Muscle layer of colon (tissue), 2 donors: ENCODE data around the gene TP53TG5.

Experiments used
- H3K27ac ChIP-seq: one replicate; pipeline ENCODE4 v1.7.0; 2013; ENCODE audit warnings: low read depth, mild to moderate bottlenecking, low read length, moderate library complexity
- H3K27me3 ChIP-seq, 2 donors: one replicate each; pipeline ENCODE4 v1.7.0; 2013; ENCODE audit warnings: low read length in 2 of 2, mild to moderate bottlenecking in 2 of 2; ENCODE audit not compliant: insufficient read depth in 2 of 2, control insufficient read depth in 1 of 2
- H3K36me3 ChIP-seq: one replicate; pipeline ENCODE4 v1.7.0; 2013; ENCODE audit warnings: mild to moderate bottlenecking, low read length; ENCODE audit not compliant: insufficient read depth
- H3K4me1 ChIP-seq: one replicate; pipeline ENCODE4 v1.7.0; 2013; ENCODE audit warnings: mild to moderate bottlenecking, low read length; ENCODE audit not compliant: insufficient read depth
- H3K4me3 ChIP-seq, 2 donors: one replicate each; pipeline ENCODE4 v1.7.0; 2013; ENCODE audit warnings: low read length in 2 of 2, low read depth in 1 of 2, mild to moderate bottlenecking in 1 of 2, moderate library complexity in 1 of 2
- H3K9ac ChIP-seq: one replicate; pipeline ENCODE4 v1.7.0; 2013; ENCODE audit warnings: low read length
- H3K9me3 ChIP-seq: one replicate; pipeline ENCODE4 v1.7.0; 2013; ENCODE audit warnings: mild to moderate bottlenecking, low read length
- donor health status: abdominal sarcoma.
- donor health status: Adenocarcinoma of cecum.

TP53TG5 gene

GRCh38 chr20:45373353-45374100 is 4.6 kb downstream of the TP53TG5 start:
- H3K27ac ChIP-seq = peak overlapping the region; percentile 94
- peaks cover 11% of the 10 kb centered on the region for H3K4me1 ChIP-seq
- peak overlapping the region; percentile 59 to 83 for H3K4me3 ChIP-seq
- peak overlapping the region; percentile 67 for H3K9ac ChIP-seq
- no peaks in the 10 kb centered on the region for H3K27me3 ChIP-seq
- no peaks in the 10 kb centered on the region for H3K9me3 ChIP-seq
- no peaks in the 10 kb centered on the region for H3K36me3 ChIP-seq

- Histone ChIP-seq H3K27me3 (no peaks in the 10 kb centered on the region), H3K4me1 (peaks cover 11% of the 10 kb centered on the region), H3K9ac (peak overlapping the region; percentile 67), H3K9me3 (no peaks in the 10 kb centered on the region), H3K36me3 (peaks cover 6% of the 10 kb centered on the region), H3K27ac (peak overlapping the region; percentile 94), H3K4me3 (peak overlapping the region; percentile 59 to 83)
Observed at GRCh38 chr20:45372646-45373352, 5.3 kb downstream of the TP53TG5 start.

- H3K27ac ChIP-seq = no peak overlapping the region
Observed at GRCh38 chr20:45372241-45372640, 5.9 kb downstream of the TP53TG5 start.

GRCh38 chr20:45370571-45371160 is 7.5 kb downstream of the TP53TG5 start:
- Histone ChIP-seq H3K9me3 (no peaks in the 10 kb centered on the region), H3K9ac (no peak overlapping the region), H3K27me3 (no peaks in the 10 kb centered on the region), H3K4me3 (no peak overlapping the region), H3K27ac (no peak overlapping the region), H3K4me1 (peaks cover 11% of the 10 kb centered on the region), H3K36me3 (peaks cover 27% of the 10 kb centered on the region)

More at GRCh38 chr20:45372241-45372640, 5.9 kb downstream of the TP53TG5 start:
- H3K4me3 ChIP-seq = no peak overlapping the region
- H3K36me3 ChIP-seq = peaks cover 12% of the 10 kb centered on the region
- no peaks in the 10 kb centered on the region for H3K9me3 ChIP-seq
- no peaks in the 10 kb centered on the region for H3K27me3 ChIP-seq
- H3K9ac ChIP-seq = no peak overlapping the region
- H3K4me1 ChIP-seq = peaks cover 11% of the 10 kb centered on the region

- no peak overlapping the region for H3K27ac ChIP-seq
- H3K36me3 ChIP-seq = peaks cover 28% of the 10 kb centered on the region
- H3K9me3 ChIP-seq = no peaks in the 10 kb centered on the region
- H3K4me1 ChIP-seq = peaks cover 27% of the 10 kb centered on the region
- no peaks in the 10 kb centered on the region for H3K27me3 ChIP-seq
- no peak overlapping the region for H3K9ac ChIP-seq
- no peak overlapping the region for H3K4me3 ChIP-seq
Observed at GRCh38 chr20:45368221-45368980, 9.7 kb downstream of the TP53TG5 start.

- Histone ChIP-seq H3K9ac (no peak overlapping the region), H3K36me3 (peaks cover 28% of the 10 kb centered on the region), H3K27me3 (no peaks in the 10 kb centered on the region), H3K4me3 (no peak overlapping the region), H3K27ac (no peak overlapping the region), H3K4me1 (peaks cover 17% of the 10 kb centered on the region), H3K9me3 (no peaks in the 10 kb centered on the region)
Observed at GRCh38 chr20:45367126-45367525, 11.0 kb downstream of the TP53TG5 start.

- Histone ChIP-seq H3K4me3 (no peak overlapping the region), H3K4me1 (peaks cover 16% of the 10 kb centered on the region), H3K27me3 (no peaks in the 10 kb centered on the region), H3K9ac (no peak overlapping the region), H3K27ac (no peak overlapping the region), H3K36me3 (peaks cover 28% of the 10 kb centered on the region), H3K9me3 (no peaks in the 10 kb centered on the region)
Observed at GRCh38 chr20:45366631-45367030, 11.5 kb downstream of the TP53TG5 start.

- Histone ChIP-seq H3K36me3 (peaks cover 28% of the 10 kb centered on the region), H3K9ac (no peak overlapping the region), H3K9me3 (no peaks in the 10 kb centered on the region), H3K4me3 (no peak overlapping the region), H3K27me3 (no peaks in the 10 kb centered on the region), H3K27ac (no peak overlapping the region), H3K4me1 (peaks cover 16% of the 10 kb centered on the region)
Observed at GRCh38 chr20:45366192-45366591, 11.9 kb downstream of the TP53TG5 start.

GRCh38 chr20:45365444-45365970 is 12.6 kb downstream of the TP53TG5 start:
- Histone ChIP-seq H3K27me3 (no peaks in the 10 kb centered on the region), H3K36me3 (peaks cover 28% of the 10 kb centered on the region), H3K9me3 (no peaks in the 10 kb centered on the region), H3K4me3 (no peak overlapping the region), H3K27ac (peak overlapping the region; percentile 54), H3K9ac (no peak overlapping the region), H3K4me1 (peaks cover 16% of the 10 kb centered on the region)

GRCh38 chr20:45363611-45364492 is 14.3 kb downstream of the TP53TG5 start:
- Histone ChIP-seq H3K4me1 (peaks cover 29% of the 10 kb centered on the region), H3K9me3 (no peaks in the 10 kb centered on the region), H3K9ac (peak overlapping the region; percentile 56), H3K27me3 (no peaks in the 10 kb centered on the region), H3K4me3 (peak overlapping the region; percentile 48 to 82), H3K27ac (peak overlapping the region; percentile 73), H3K36me3 (peaks cover 28% of the 10 kb centered on the region)
